COLO829 (cell line): ENCODE data around the gene LY9.
"Not testable (repeated sequence)": the region's sequence is repeated elsewhere in the genome, so short reads cannot be mapped to it uniquely, and the experiment has no call there.

Experiments
- DNase-seq: peaks from one replicate; pipeline ENCODE4 v3.0.0; 2012; ENCODE audit warnings: low spot score

Gene LY9

GRCh38 chr1:160774886-160775719 lies 20.9 kb upstream of the LY9 start:
- DNase-seq, result no peak

- no peak for DNase-seq
These were observed 19.8 kb upstream of the LY9 start for GRCh38 chr1:160776178-160776577.

GRCh38 chr1:160777486-160778089 lies 18.4 kb upstream of the LY9 start:
- DNase-seq, result no peak

GRCh38 chr1:160778976-160779375 lies 17.0 kb upstream of the LY9 start:
- DNase-seq, result no peak

- no peak for DNase-seq
These were observed 16.2 kb upstream of the LY9 start for GRCh38 chr1:160779626-160780397.

GRCh38 chr1:160780398-160780755 lies 15.6 kb upstream of the LY9 start:
- no peak for DNase-seq

GRCh38 chr1:160781186-160781766 lies 14.7 kb upstream of the LY9 start:
- no peak for DNase-seq

- DNase-seq, result no peak
These were observed 13.9 kb upstream of the LY9 start for GRCh38 chr1:160781914-160782689.

- DNase-seq, result not testable (repeated sequence)
These were observed 12.8 kb upstream of the LY9 start for GRCh38 chr1:160782988-160783765.

- DNase-seq, result no peak
These were observed 6.8 kb upstream of the LY9 start for GRCh38 chr1:160789051-160789701.

- DNase-seq, result no peak
These were observed 6.0 kb upstream of the LY9 start for GRCh38 chr1:160789702-160790611.

- DNase-seq, result no peak
These were observed 1.6 kb upstream of the LY9 start for GRCh38 chr1:160794376-160794775.

- no peak for DNase-seq
These were observed 1.3 kb downstream of the LY9 start for GRCh38 chr1:160797271-160797709.

- no peak for DNase-seq
These were observed 1.9 kb downstream of the LY9 start for GRCh38 chr1:160797861-160798273.

- no peak for DNase-seq
These were observed 2.5 kb downstream of the LY9 start for GRCh38 chr1:160798439-160798838.

- DNase-seq, result no peak
These were observed 3.7 kb downstream of the LY9 start for GRCh38 chr1:160799641-160800040.

GRCh38 chr1:160800142-160800541 lies 4.2 kb downstream of the LY9 start:
- no peak for DNase-seq

- DNase-seq, result no peak
These were observed 4.9 kb downstream of the LY9 start for GRCh38 chr1:160800645-160801408.
